DND-41 (cell line): ENCODE measurements around the gene CNEP1R1.

Experiments used
- ATAC-seq: fragments of 200-7000 bp; cut with Tn5 transposase; 3 replicates; pipeline ENCODE4 v1.9.1; 2021; ENCODE audit warnings: low read depth; ENCODE audit not compliant: insufficient read depth
- DNase-seq: peaks from one replicate; pipeline ENCODE4 v3.0.0-alpha.2; 2020
- H2AFZ ChIP-seq: 2 replicates; pipeline ENCODE4 v1.6.0; 2012; ENCODE audit warnings: low read depth, low read length
- H3K27ac ChIP-seq: 2 replicates; pipeline ENCODE4 v1.5.1; 2012; ENCODE audit warnings: low read length, inconsistent platforms
- H3K27me3 ChIP-seq: fragments of 200-600 bp; sonication (generic); 2 replicates; pipeline ENCODE4 v1.6.0; 2012; ENCODE audit warnings: low read length, mild to moderate bottlenecking, inconsistent platforms; ENCODE audit not compliant: insufficient read depth, poor library complexity
- H3K36me3 ChIP-seq: 2 replicates; pipeline ENCODE4 v1.5.1; 2012; ENCODE audit warnings: low read length, inconsistent platforms; ENCODE audit not compliant: insufficient read depth
- H3K4me1 ChIP-seq: 2 replicates; pipeline ENCODE4 v1.5.1; 2012; ENCODE audit warnings: mild to moderate bottlenecking, low read length; ENCODE audit not compliant: insufficient read depth
- H3K4me2 ChIP-seq: 2 replicates; pipeline ENCODE4 v1.6.0; 2012; ENCODE audit warnings: mild to moderate bottlenecking, moderate library complexity, low read length, inconsistent platforms; ENCODE audit not compliant: insufficient read depth
- H3K4me3 ChIP-seq, 2 experiments: fragments of 200-600 bp in 1 of 2; shearing (Covaris generic) in 1 of 2; 2 replicates each; pipeline ENCODE4 v1.5.1; 2012 to 2016; ENCODE audit warnings: inconsistent platforms in 2 of 2, low read length in 2 of 2, mild to moderate bottlenecking in 2 of 2, low read depth in 1 of 2, moderate library complexity in 1 of 2
- H3K79me2 ChIP-seq: 2 replicates; pipeline ENCODE4 v1.6.0; 2012; ENCODE audit warnings: low read length, inconsistent platforms; ENCODE audit not compliant: insufficient read depth
- H3K9ac ChIP-seq: 2 replicates; pipeline ENCODE4 v1.6.0; 2012; ENCODE audit warnings: low read depth, mild to moderate bottlenecking, inconsistent platforms, low read length, moderate library complexity
- H3K9me3 ChIP-seq: 2 replicates; pipeline ENCODE4 v1.5.1; 2012; ENCODE audit warnings: low read length, moderate library complexity, mild to moderate bottlenecking, inconsistent platforms; ENCODE audit not compliant: insufficient read depth, severe bottlenecking
- H4K20me1 ChIP-seq: 2 replicates; pipeline ENCODE4 v1.6.0; 2012; ENCODE audit warnings: low read length; ENCODE audit not compliant: insufficient read depth
- CTCF ChIP-seq: IDR thresholded peaks from 2 replicates; pipeline ENCODE4 v1.5.1; 2012; ENCODE audit warnings: borderline replicate concordance, low read length, moderate library complexity, mild to moderate bottlenecking; ENCODE audit not compliant: poor library complexity, severe bottlenecking; ENCODE audit errors: extremely low read depth
- EZH2 ChIP-seq: IDR thresholded peaks from 3 replicates; pipeline ENCODE4 v1.6.1; 2012; ENCODE audit warnings: borderline replicate concordance, low read depth, mild to moderate bottlenecking, moderate library complexity, low read length, inconsistent platforms; ENCODE audit not compliant: severe bottlenecking

The CNEP1R1 gene

GRCh38 chr16:49997721-49998251 lies 27.2 kb upstream of the CNEP1R1 start:
- H3K4me1 ChIP-seq, result no peaks in the 10 kb centered on the region
- H3K27ac ChIP-seq, result no peak overlapping the region
- no peaks in the 10 kb centered on the region for H4K20me1 ChIP-seq

GRCh38 chr16:49998991-49999390 lies 26.0 kb upstream of the CNEP1R1 start:
- Histone ChIP-seq H3K9ac (no peak overlapping the region), H3K27me3 (peaks cover 1% of the 10 kb centered on the region), H3K27ac (no peak overlapping the region), H3K4me1 (no peaks in the 10 kb centered on the region), H3K79me2 (no peaks in the 10 kb centered on the region), H3K4me3 (no peak overlapping the region), H4K20me1 (no peaks in the 10 kb centered on the region), H3K4me2 (no peak overlapping the region), H2AFZ (no peak overlapping the region), H3K36me3 (no peaks in the 10 kb centered on the region), H3K9me3 (no peaks in the 10 kb centered on the region)
- DNase-seq, result no peak
- ATAC-seq, result no peak
- TF ChIP-seq EZH2, result no peak
- TF ChIP-seq CTCF, result no peak

More at GRCh38 chr16:49997721-49998251, 27.2 kb upstream of the CNEP1R1 start:
- no peak overlapping the region for H3K4me2 ChIP-seq
- no peak overlapping the region for H2AFZ ChIP-seq
- DNase-seq (no peak), ATAC-seq (no peak)
- no peak overlapping the region for H3K9ac ChIP-seq
- peaks cover 5% of the 10 kb centered on the region for H3K27me3 ChIP-seq
- no peak overlapping the region for H3K4me3 ChIP-seq
- H3K9me3 ChIP-seq, result no peaks in the 10 kb centered on the region
- H3K79me2 ChIP-seq, result no peaks in the 10 kb centered on the region
- TF ChIP-seq EZH2 (no peak), CTCF (no peak)
- H3K36me3 ChIP-seq, result no peaks in the 10 kb centered on the region

- no peak for TF ChIP-seq CTCF
- no peak for TF ChIP-seq EZH2
- Histone ChIP-seq H3K4me1 (no peaks in the 10 kb centered on the region), H2AFZ (no peak overlapping the region), H3K36me3 (no peaks in the 10 kb centered on the region), H3K79me2 (no peaks in the 10 kb centered on the region), H3K4me2 (no peak overlapping the region), H3K4me3 (no peak overlapping the region), H3K27ac (no peak overlapping the region), H4K20me1 (no peaks in the 10 kb centered on the region), H3K27me3 (no peaks in the 10 kb centered on the region), H3K9me3 (no peaks in the 10 kb centered on the region), H3K9ac (no peak overlapping the region)
- no peak for ATAC-seq
- DNase-seq, result no peak
Observed at GRCh38 chr16:50001144-50001543, 23.9 kb upstream of the CNEP1R1 start.

GRCh38 chr16:50002190-50002589 lies 22.8 kb upstream of the CNEP1R1 start:
- Histone ChIP-seq H3K4me3 (no peak overlapping the region), H3K79me2 (no peaks in the 10 kb centered on the region), H3K36me3 (no peaks in the 10 kb centered on the region), H4K20me1 (no peaks in the 10 kb centered on the region), H3K9ac (no peak overlapping the region), H2AFZ (no peak overlapping the region), H3K9me3 (no peaks in the 10 kb centered on the region), H3K27ac (no peak overlapping the region), H3K4me1 (no peaks in the 10 kb centered on the region), H3K4me2 (no peak overlapping the region), H3K27me3 (no peaks in the 10 kb centered on the region)
- DNase-seq, result no peak
- ATAC-seq, result no peak
- no peak for TF ChIP-seq CTCF
- TF ChIP-seq EZH2, result no peak
